ENCODE measurements around the gene CALHM5.
A peak's percentile ranks its signal among the peaks of the same experiment; 100 is the strongest.

The CALHM5 gene

GRCh38 chr6:116556065-116556464 lies 44.6 kb downstream of the CALHM5 start:
- DNase-seq, result no peak

GRCh38 chr6:116556814-116557415 lies 45.5 kb downstream of the CALHM5 start:
- no peak for DNase-seq

DNA sequence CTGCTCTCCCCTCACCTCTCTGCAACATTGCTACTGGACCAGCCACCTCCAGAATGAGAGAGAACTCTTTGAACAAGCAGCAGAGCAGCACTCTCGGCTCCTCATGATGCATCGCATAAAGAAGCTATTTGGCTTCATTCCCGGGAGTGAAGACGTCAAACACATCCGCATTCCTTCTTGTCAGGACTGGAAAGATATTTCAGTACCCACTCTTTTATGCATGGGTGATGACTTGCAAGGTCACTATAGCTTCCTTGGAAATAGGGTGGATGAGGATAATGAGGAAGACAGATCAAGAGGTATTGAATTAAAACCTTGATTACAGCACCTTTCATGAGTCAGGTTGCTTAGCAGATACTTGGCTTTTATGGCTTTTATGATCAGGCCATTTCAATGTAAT lies 46.5 kb downstream of the CALHM5 start:
- no peak for DNase-seq

GRCh38 chr6:116560130-116560529 lies 48.7 kb downstream of the CALHM5 start:
- no peak for DNase-seq

DNA sequence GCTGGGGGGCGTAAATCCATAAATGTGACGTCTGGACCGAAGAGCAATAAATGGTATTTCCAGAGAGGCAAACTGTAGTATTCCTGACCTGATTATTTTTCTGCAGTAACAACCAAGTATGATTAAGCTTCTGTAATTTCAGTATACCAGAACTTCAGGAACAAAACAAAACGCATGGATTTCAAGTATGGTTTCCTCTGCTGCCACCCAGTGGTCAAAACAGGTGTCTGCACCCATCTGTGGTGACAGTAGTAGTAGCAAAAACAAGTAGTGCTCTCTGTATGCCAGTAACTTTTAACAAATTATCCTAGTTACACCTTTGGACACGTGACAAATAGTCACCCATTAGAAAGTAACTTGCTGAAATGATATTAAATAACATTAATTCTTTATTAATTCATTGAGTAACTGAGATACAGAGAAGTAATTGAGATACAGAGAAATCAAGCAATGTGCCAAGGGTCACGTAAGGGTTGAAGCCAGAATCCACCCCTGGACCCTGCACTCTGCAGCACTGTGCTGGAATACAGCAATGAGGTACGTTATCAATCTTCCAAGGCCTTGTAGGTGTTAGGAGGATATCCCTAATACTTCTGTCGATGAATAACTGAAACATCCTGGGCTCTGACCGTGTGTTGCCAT lies 50.1 kb downstream of the CALHM5 start:
- peak; percentile 12 for DNase-seq

- DNase-seq, result no peak
Measured at GRCh38 chr6:116562019-116562403, 50.6 kb downstream of the CALHM5 start.

DNA sequence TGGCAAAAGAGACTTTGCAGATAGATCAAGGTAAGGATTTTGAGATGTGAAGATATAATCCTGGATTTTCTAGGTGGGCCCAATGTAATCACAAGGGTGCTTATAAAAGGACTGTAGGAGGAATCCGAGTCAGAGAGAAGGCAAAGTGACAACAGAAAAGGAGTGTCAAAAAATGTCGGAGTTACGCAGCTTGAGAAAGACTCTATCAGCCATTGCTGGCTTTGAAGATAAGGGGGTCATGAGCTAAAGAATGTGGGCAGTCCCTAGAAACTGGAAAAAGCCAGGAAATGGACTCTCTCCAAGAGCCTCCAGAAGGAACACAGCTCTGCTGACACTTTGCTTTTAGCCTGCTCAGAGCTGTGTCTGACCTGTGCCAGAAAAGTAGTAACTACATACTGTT lies 51.2 kb downstream of the CALHM5 start:
- no peak for DNase-seq

DNA sequence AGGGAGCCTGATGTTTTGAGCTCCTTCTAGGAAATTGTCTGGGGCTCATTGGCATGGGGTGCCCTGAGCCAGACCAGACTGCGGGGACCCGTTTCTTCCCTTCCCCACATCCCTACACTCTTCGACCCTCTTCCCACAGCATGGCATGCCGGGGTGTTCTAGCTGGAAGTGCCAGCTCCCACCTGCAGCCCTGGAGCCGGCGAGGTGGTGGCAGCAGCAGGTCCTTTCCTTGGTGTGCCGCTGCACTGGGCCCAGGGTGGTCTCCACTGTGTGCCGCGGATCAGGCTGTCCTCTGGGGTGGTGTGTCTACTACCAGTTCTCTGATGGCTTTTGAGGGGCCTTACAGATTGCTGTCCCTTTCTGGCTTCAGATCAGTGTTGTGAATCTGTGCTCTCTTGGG lies 52.4 kb downstream of the CALHM5 start:
- DNase-seq, result no peak

DNA sequence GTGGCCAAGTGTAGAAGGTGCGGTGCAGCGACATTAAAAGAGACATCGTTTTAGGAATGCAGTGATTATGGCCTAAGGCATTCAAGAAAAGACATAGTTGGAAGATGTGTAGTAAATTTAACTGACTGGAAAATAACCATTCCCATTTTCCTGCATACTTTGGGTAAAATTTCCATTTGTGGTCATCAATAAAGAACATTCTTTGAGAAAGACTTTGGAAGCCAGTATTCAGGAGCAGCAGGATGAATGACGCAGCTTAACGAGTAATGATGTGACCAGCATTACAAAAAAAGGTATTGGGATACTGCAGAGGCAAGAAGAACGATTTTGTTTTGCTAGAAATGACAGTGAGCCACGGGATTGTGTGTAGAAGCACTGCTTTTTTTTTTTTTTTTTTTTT lies 52.9 kb downstream of the CALHM5 start:
- DNase-seq, result no peak

DNA sequence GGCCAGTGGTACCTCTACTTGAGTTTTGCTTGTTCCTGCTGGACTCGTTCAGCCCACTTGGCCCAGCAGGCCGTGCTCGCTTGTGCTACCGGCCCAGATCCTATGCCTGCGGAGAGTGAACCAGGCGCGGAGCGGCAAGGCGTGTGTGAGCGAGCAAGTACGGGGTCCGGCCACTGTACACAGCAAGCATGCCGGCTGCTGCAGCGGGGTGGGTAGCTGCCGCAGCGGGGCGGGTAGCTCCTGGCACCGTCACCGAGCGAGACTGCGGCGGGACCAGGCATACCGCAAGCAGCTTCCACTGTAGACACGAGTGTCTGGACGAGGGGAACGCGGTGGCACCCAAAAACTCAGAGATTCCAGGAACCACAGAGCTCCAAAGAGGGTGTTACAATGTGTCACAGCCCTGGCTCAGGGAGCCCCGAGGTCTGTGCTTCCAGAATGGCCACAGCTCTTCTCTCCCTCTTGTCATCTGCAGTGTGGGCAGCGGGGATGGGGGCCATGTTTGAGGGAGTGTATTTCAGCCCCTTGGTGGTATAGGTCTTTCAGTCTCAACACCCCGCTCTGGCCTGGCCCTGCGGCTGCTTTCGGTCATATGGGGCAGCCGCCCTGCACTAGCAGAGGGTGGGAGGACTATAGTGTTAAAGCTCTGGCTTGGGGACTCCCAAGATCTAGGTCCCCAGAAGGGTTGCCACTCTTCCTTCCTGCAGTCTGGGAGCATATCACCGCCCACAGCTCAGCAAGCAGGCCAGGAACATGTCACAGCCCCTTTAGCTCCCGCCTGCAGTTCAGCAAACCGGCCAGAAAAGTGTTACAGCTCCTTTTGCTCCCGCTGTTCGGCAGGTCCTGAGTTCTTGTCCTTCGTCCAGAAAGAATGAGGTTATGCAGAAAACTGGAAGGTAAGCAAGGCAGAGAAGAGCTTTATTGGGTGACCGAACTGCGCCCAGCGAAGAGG lies 53.8 kb downstream of the CALHM5 start:
- no peak for DNase-seq

GRCh38 chr6:116568111-116568510 lies 56.7 kb downstream of the CALHM5 start:
- no peak for DNase-seq

DNA sequence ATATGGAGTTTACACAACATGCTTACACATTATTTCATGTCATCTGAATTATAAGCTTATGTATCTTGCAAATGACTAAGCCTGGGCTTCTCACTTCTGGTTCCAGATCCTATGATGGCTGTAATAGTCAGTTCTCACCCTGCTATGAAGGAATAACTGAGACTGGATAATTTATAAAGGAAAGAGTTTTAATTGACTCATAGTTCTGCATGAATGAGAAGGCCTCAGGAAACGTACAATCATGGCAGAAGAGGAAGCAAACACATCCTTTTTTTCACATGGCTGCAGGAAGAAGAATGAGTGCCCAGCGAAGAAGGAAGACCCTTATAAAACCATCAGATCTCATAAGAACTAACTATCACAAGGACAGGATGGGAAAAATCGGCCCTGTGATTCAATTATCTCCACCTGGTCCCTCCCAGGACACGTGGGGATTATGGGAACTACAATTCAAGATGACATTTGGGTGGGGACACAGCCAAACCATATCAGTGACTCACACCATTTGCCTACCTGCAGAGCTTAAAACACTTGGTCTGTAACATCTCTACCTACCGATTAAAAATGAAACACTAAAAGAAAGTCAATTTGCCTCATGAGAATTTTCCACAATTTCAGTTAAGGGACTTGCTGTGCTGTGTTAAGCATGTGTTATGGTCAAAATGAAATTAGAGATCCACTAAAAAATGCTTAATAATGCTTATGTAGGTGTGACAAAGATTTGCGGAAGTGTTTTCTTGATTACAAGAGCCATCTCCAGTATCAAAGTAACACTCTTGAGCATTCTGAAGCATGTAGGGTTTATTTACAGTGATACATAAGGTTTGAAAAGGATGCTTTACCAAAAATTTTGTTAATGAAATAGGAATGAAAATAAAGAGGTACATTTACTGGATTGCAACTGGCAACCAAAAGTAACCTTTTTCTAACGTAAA lies 57.6 kb downstream of the CALHM5 start:
- DNase-seq, result no peak

GRCh38 chr6:116570856-116571682 lies 59.6 kb downstream of the CALHM5 start, which contains the start of gene RWDD1:
Gene RWDD1 (plus strand): TSS chr6:116571504. CDS start chr6:116571583, 79 bp downstream.
- DNase-seq, result peak; percentile 91

DNA sequence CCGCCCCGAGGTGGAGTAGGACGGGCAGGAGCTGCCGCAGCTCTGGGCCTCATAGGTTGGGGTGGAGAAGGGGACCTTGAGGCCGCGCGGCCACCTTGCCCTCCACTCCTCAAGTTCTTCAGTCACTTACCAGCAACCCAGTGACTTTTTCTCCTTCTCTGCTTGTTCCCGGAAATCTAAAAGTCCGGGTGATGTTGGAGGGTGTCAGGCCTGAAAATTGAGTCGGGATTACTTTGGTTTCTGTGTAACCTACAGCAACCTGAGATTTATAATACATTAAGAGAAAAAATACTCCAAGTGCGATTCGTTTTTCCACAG lies 60.2 kb downstream of the CALHM5 start:
- no peak for DNase-seq

DNA sequence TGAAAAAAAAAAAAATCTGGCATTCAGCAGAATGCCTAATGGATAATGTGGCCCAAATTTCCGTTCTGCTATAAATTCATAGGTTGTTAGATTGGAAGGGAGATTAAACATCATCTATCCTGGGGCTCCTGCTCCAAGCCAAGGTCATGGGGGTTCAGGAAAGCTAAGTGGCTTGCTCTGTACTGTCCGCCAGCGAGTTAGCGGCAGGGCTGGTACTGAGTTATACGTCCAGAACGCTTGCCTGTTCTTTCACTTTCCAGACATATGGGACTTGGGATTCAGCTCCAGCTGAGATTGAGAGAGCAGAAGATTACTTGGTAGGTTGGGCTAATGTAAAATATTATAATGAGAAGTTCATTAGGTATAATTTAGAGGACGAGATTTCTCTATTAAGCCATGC lies 60.7 kb downstream of the CALHM5 start:
- DNase-seq, result no peak

Measured in NCI-H1048 (cell line).